Mucosa of stomach (tissue), 1 donor: ENCODE measurements around the gene PRSS50.
"Not testable (repeated sequence)": the region's sequence is repeated elsewhere in the genome, so short reads cannot be mapped to it uniquely, and the experiment has no call there.

Experiments
- H3K27me3 ChIP-seq: one replicate; pipeline ENCODE4 v1.7.0; 2013; ENCODE audit warnings: mild to moderate bottlenecking, low read length; ENCODE audit not compliant: control insufficient read depth, insufficient read depth
- H3K36me3 ChIP-seq: one replicate; pipeline ENCODE4 v1.7.0; 2013; ENCODE audit warnings: low read length; ENCODE audit not compliant: control insufficient read depth, insufficient read depth
- H3K4me1 ChIP-seq: one replicate; pipeline ENCODE4 v1.7.0; 2013; ENCODE audit warnings: mild to moderate bottlenecking, low read length; ENCODE audit not compliant: control insufficient read depth, insufficient read depth
- H3K4me3 ChIP-seq: one replicate; pipeline ENCODE4 v1.7.0; 2013; ENCODE audit warnings: low read length
- H3K9ac ChIP-seq: one replicate; pipeline ENCODE4 v1.7.0; 2013; ENCODE audit warnings: mild to moderate bottlenecking, low read length, moderate library complexity
- H3K9me3 ChIP-seq: one replicate; pipeline ENCODE4 v1.7.0; 2013; ENCODE audit warnings: mild to moderate bottlenecking, low read length, moderate library complexity; ENCODE audit not compliant: control insufficient read depth
- donor health status: Pancreatic carcinoma.

PRSS50 gene, protein sequence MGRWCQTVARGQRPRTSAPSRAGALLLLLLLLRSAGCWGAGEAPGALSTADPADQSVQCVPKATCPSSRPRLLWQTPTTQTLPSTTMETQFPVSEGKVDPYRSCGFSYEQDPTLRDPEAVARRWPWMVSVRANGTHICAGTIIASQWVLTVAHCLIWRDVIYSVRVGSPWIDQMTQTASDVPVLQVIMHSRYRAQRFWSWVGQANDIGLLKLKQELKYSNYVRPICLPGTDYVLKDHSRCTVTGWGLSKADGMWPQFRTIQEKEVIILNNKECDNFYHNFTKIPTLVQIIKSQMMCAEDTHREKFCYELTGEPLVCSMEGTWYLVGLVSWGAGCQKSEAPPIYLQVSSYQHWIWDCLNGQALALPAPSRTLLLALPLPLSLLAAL

DNA sequence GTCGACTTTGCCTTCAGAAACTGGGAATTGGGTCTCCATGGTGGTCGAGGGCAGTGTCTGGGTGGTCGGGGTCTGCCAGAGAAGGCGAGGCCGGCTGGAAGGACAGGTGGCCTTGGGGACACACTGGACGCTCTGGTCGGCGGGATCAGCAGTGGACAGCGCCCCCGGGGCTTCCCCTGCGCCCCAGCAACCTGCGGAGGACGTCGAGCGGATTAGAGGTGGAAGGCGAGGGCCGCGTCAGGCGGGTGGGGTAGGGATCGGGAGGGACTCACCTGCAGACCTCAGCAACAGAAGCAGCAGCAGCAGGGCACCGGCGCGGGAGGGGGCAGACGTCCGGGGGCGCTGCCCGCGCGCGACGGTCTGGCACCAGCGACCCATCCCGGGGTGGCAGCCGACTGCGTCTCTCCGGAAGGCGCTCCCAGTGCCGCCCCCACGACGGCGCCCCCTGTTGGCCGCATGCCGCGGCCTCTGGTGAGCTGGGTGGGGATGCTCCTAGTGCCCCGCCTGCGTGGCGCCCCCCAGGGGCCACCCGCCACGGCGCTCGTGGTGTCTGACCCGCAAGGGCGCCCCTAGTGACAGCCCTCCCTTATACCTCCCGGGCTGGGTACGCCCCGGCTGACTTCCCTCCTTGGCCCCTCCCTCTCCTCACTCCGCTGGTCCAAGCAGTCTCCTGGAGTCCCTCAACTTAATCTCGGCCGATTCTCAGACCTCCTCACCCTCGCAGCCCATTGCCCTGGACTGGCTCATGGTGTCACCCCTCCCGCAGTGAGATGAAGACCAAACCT is at the start of gene PRSS50:
Gene PRSS50 (minus strand): TSS at position 423 of the 785 bp plus-strand sequence. CDS start 45 bp downstream, at position 378.
- Histone ChIP-seq H3K4me1 (peaks cover 4% of the 10 kb centered on the region), H3K27me3 (peaks cover 11% of the 10 kb centered on the region), H3K9me3 (no peaks in the 10 kb centered on the region), H3K36me3 (no peaks in the 10 kb centered on the region), H3K9ac (no peak within 1 kb of the TSS), H3K4me3 (no peak within 1 kb of the TSS)

DNA sequence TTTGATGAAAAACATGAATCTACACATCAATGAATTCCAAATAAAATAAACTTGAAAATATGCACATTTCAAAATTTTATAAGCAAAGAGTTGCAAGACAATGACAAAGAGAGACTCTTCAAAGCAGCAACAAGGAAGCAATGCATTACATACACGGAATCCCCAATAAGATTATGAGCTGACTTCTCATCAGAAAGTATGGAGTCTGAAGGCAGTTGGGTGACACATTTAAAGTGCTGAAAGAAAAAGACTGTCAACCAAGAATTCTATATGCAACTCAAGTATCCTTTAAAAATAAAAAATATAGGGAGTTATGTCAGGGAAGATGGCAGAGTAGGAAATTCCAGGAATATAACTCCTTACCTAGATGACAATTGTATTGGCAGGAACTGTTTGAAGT is 46.5 kb upstream of the PRSS50 start:
- H3K4me3 ChIP-seq: no peak overlapping the region
- H3K36me3 ChIP-seq: no peaks in the 10 kb centered on the region
- H3K9me3 ChIP-seq: no peaks in the 10 kb centered on the region
- H3K9ac ChIP-seq: no peak overlapping the region
- H3K27me3 ChIP-seq: no peaks in the 10 kb centered on the region
- no peaks in the 10 kb centered on the region for H3K4me1 ChIP-seq

DNA sequence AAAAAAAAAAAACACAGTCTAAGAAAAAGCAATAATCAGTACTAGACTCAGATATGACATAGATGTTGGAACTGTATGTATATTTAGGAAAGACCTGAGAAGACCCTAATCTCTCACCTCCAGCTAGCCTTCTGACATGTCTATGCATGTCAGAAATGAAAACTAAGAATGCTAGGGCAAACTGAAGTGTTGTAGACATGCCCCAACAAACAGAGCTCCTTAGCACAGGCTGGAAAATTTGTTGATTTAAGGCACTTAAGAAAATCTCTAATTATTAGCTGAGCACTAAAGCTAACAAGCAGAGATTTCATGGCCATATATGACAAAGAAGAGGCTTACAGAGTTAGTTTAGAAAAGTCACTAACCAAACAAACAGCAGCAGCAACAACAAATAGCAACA is 45.5 kb upstream of the PRSS50 start:
- no peaks in the 10 kb centered on the region for H3K27me3 ChIP-seq
- H3K4me3 ChIP-seq: no peak overlapping the region
- no peaks in the 10 kb centered on the region for H3K9me3 ChIP-seq
- H3K36me3 ChIP-seq: no peaks in the 10 kb centered on the region
- H3K4me1 ChIP-seq: no peaks in the 10 kb centered on the region
- no peak overlapping the region for H3K9ac ChIP-seq

DNA sequence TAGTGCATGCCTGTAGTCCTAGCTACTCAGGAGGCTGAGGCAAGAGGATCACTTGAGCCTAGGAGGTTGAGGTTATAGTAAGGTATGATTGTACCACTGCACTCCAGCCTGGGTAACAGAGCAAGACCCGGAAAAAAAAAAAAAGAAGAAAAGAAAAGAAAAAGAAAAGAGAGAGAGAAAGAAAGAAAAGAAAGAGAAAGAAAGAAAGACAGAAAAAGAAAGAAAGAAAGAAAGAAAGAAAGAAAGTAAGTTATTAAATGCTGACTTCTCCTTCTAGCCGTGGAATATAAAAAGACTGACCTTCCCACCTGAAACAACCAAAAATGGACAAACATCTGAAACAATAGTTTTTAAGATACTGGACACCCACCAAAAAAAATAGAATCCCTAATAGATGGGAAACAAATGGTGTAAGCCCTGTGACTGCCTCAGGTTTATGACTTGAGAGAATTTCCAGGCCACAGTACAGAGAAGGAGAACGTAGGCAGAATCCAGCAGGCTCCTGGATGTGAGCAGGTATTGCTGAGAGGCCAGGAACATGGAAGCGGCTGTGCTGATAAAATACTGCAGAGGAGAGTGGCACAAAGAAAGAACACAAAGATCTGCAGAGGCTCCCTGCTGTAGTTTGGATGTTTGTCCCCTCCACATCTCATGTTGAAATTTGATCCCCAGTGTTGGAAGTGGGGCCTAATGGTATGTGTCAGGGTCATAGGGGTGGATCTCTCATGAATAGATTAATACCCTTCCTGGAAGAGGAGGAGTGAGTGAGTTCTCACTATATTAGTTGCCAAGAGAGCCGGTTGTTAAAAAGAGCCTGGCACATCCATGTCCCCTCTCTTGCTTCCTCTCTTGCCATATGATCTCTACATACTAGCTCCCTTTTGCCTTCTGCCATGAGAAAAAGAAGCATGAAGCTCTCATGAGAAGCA is 41.8 kb upstream of the PRSS50 start:
- no peaks in the 10 kb centered on the region for H3K4me1 ChIP-seq
- H3K27me3 ChIP-seq: no peaks in the 10 kb centered on the region
- H3K4me3 ChIP-seq: no peak overlapping the region
- H3K36me3 ChIP-seq: no peaks in the 10 kb centered on the region
- H3K9ac ChIP-seq: no peak overlapping the region
- H3K9me3 ChIP-seq: no peaks in the 10 kb centered on the region

DNA sequence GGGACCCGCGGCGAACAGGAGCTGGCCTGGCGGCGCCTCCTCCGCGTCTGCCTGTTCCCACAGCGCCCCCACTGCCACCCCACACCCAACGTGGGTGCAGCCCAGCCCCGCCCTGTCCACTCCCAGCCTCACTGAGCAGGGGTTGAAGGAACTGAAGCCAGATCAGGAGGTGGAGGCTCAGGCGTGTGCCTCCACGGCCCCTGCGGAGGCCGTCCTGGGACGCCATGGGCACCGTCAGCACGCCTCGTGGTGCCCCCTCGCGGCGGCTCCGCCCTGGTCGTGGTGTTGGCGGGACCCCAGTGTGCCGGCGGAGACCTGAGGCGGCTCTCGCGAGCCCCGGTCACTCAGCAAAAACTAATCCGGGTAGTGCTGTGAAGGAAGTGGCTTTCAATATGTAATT is 39.0 kb upstream of the PRSS50 start:
- Histone ChIP-seq H3K27me3 (no peaks in the 10 kb centered on the region), H3K9me3 (no peaks in the 10 kb centered on the region), H3K4me1 (no peaks in the 10 kb centered on the region)

DNA sequence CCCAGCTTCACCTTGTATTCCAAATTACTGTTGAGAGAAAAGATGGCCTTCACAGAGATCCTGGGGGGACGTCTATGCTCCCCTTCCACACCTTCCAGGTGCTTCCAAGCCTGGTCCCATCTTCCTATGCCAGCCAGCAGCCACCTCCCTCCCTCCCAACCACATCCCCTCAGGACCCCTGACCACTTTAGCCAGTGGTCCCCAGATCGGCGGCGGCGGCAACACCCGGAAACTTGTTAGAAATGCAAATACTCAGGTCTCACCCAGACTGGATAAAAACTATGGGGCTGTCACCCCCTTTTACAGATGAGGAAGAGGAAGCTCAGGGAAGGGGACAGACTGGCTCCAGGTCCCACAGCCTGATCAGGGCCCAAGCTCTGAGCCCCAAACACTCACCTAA is 38.0 kb upstream of the PRSS50 start:
- Histone ChIP-seq H3K4me1 (no peaks in the 10 kb centered on the region), H3K4me3 (no peak overlapping the region), H3K9ac (no peak overlapping the region), H3K9me3 (no peaks in the 10 kb centered on the region), H3K36me3 (no peaks in the 10 kb centered on the region), H3K27me3 (no peaks in the 10 kb centered on the region)

More for the DNA sequence above, 39.0 kb upstream of the PRSS50 start:
- Histone ChIP-seq H3K9ac (no peak overlapping the region), H3K36me3 (no peaks in the 10 kb centered on the region), H3K4me3 (no peak overlapping the region)

DNA sequence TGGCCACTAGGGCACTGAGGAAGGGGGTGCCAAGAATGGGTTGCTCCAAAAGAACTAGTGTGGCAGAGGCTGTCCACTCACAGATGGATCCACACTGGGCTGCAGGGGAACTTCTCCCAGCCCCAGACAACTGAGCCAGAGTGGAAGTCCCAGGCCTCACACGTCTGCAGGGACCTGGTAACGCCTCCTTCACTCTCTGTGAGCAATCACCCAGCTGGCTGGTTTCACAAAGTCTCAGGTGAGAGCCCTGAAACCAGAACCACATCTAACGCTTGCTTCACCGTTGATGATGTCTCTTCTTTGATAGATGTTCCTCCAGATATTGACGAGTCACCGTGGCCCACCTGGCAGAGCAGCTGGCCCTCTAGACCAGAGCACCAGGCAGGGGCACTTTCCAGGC is 35.5 kb upstream of the PRSS50 start:
- not testable (repeated sequence) for H3K9me3 ChIP-seq, H3K27me3 ChIP-seq, H3K9ac ChIP-seq, H3K36me3 ChIP-seq, H3K4me3 ChIP-seq, H3K4me1 ChIP-seq

DNA sequence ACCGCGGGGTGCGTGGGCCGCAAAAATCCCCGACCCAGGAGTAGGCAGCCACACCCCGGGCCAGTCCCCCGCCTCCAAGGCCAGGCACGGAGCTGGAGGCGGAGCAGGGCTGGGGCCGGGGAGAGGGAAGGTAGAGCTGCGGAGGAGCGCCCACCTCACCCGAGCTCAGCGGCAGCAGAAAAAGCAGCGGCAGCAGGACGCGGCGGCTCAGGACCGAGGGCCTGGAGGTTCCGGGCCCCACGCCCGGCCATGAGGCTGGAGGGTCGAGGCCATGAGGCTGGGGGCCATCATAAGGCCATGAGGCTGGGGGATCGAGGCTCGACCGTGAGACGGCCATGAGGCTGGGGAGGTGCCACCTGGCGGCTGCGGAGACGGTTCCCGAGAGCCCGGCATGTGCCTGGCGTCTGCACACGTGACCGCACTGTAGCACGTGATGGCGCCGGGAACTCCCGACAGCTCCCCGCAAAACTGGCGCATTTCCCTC is 32.9 kb upstream of the PRSS50 start:
- H3K27me3 ChIP-seq: no peaks in the 10 kb centered on the region
- H3K4me1 ChIP-seq: no peaks in the 10 kb centered on the region
- H3K36me3 ChIP-seq: no peaks in the 10 kb centered on the region
- no peaks in the 10 kb centered on the region for H3K9me3 ChIP-seq
- no peak overlapping the region for H3K4me3 ChIP-seq
- H3K9ac ChIP-seq: no peak overlapping the region

DNA sequence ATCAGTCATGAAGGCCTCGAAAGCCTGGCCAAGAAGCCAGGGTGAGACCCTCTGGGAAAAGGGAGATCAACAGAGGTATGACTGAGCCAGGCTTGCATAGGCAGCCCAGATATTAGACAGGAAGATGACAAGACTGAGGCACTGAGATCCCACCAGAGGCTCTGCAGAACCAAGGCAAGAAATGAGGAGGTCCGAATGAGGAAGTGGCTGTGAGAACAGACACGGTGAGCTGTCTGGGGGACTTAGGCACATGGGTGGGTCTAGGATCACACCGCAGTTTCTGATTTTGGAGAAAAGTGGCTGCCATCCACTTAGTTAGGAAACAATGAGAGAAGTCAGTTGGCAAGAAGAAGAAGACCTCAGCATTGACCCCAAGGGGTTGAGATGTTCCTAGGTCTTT is 31.5 kb upstream of the PRSS50 start:
- H3K9me3 ChIP-seq: no peaks in the 10 kb centered on the region
- H3K9ac ChIP-seq: no peak overlapping the region
- no peaks in the 10 kb centered on the region for H3K27me3 ChIP-seq
- no peaks in the 10 kb centered on the region for H3K36me3 ChIP-seq
- H3K4me3 ChIP-seq: no peak overlapping the region
- H3K4me1 ChIP-seq: no peaks in the 10 kb centered on the region

DNA sequence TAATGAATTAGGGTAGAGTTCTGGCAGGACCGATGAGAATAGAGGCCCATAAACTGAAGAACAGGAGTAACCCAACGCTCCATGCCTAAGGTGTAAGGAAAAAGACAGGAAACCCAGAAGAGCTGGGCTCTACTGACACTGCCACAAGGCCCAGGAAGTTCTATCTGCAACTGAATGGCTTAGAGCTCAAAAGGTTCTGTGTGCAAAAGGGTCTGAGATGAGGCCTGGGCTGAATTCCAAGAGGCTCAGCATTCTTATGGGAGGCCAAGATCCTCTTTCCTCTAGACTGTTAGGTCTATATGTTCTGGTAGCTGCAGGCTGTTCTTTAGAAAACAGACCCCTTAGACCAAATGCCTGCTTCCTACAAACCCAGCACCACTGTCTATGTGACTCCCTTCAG is 30.5 kb upstream of the PRSS50 start:
- H3K9me3 ChIP-seq: no peaks in the 10 kb centered on the region
- no peaks in the 10 kb centered on the region for H3K27me3 ChIP-seq
- H3K9ac ChIP-seq: no peak overlapping the region
- H3K4me1 ChIP-seq: no peaks in the 10 kb centered on the region
- no peak overlapping the region for H3K4me3 ChIP-seq
- H3K36me3 ChIP-seq: no peaks in the 10 kb centered on the region

DNA sequence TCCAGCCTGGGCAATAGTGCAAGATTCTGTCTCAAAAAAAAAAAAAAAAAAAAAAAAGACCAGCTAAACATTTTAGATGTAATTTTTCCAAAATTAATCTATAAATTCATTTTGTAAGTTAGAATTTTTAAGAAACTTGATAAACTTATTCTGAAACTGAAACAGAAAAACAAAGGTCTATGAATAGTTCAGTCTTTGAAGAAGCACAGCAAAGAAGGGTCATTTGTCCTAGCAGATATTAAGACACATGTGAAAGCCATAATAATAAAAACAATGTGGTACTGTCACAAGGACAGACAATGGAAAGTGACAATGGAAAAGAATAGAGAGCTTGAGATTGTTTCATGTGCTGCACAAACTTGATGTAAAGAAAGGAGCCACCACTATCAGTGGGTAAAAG is 29.0 kb upstream of the PRSS50 start:
- no peaks in the 10 kb centered on the region for H3K36me3 ChIP-seq
- H3K4me3 ChIP-seq: no peak overlapping the region
- no peaks in the 10 kb centered on the region for H3K27me3 ChIP-seq
- H3K4me1 ChIP-seq: no peaks in the 10 kb centered on the region
- H3K9me3 ChIP-seq: no peaks in the 10 kb centered on the region
- H3K9ac ChIP-seq: no peak overlapping the region
